ENCODE measurements around the gene SUGCT.

GRCh38 chr7:40135317-40135610, 459 bp downstream of the SUGCT start:
- no peak for TF ChIP-seq ZFP36 (IDR thresholded peaks at IDR 0.05; ENCODE audit: low read depth, low read length, partially characterized antibody)
- TF ChIP-seq, protein P1, sequence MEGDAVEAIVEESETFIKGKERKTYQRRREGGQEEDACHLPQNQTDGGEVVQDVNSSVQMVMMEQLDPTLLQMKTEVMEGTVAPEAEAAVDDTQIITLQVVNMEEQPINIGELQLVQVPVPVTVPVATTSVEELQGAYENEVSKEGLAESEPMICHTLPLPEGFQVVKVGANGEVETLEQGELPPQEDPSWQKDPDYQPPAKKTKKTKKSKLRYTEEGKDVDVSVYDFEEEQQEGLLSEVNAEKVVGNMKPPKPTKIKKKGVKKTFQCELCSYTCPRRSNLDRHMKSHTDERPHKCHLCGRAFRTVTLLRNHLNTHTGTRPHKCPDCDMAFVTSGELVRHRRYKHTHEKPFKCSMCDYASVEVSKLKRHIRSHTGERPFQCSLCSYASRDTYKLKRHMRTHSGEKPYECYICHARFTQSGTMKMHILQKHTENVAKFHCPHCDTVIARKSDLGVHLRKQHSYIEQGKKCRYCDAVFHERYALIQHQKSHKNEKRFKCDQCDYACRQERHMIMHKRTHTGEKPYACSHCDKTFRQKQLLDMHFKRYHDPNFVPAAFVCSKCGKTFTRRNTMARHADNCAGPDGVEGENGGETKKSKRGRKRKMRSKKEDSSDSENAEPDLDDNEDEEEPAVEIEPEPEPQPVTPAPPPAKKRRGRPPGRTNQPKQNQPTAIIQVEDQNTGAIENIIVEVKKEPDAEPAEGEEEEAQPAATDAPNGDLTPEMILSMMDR (IDR thresholded peaks at IDR 0.05 in 2 of 3, conservative IDR thresholded peaks at IDR 0.05 in 1 of 3; ENCODE audit: insufficient read depth in 2 of 3, low read depth in 1 of 3, low read length in 3 of 3): no peak

Data from K562 (cell line).